Thyroid gland (tissue), 4 donors: ENCODE measurements around the gene CALCR. TPM values are rescaled to one million over a fixed set of nuclear protein-coding genes. Genes with fewer than 3 reads are reported as not detected.
"Not testable (repeated sequence)": the region's sequence is repeated elsewhere in the genome, so short reads cannot be mapped to it uniquely, and the experiment has no call there.

Experiments
- DNase-seq, 2 donors: peaks; one replicate each; pipeline ENCODE4 v3.0.0-alpha.2; 2019
- H3K27ac ChIP-seq, 3 donors: fragments of 200-600 bp; sonication (generic); 1 replicate in 2 of 3; 2 replicates in 1 of 3; pipeline ENCODE4 v1.5.1; 2016 to 2019; ENCODE audit warnings: mild to moderate bottlenecking in 1 of 3, moderate library complexity in 1 of 3
- H3K27me3 ChIP-seq: fragments of 200-600 bp; sonication (generic); one replicate; pipeline ENCODE4 v1.5.1; 2019
- H3K36me3 ChIP-seq, 2 donors: fragments of 200-600 bp; sonication (generic); one replicate each; pipeline ENCODE4 v1.5.1; 2016 to 2019
- H3K4me1 ChIP-seq, 2 donors: fragments of 200-600 bp; sonication (generic); one replicate each; pipeline ENCODE4 v1.5.1; 2017 to 2019
- H3K4me3 ChIP-seq, 3 donors: fragments of 200-600 bp; sonication (generic); replicated peaks in 1 of 3; 1 replicate in 2 of 3; 2 replicates in 1 of 3; pipeline ENCODE4 v1.5.1; 2016; ENCODE audit warnings: mild to moderate bottlenecking in 1 of 3
- H3K9me3 ChIP-seq: fragments of 200-600 bp; sonication (generic); one replicate; pipeline ENCODE4 v1.5.1; 2017
- CTCF ChIP-seq, 6 experiments: fragments of 200-600 bp in 3 of 6; fragments of 450-650 bp in 3 of 6; sonication (generic) in 3 of 6; IDR thresholded peaks; one replicate each; pipeline ENCODE4 v1.5.1; 2016 to 2019; ENCODE audit warnings: antibody characterized with exemption in 6 of 6, mild to moderate bottlenecking in 2 of 6, inconsistent platforms in 1 of 6, moderate library complexity in 1 of 6
- POLR2A ChIP-seq, 2 donors: fragments of 450-650 bp; IDR thresholded peaks; one replicate each; pipeline ENCODE4 v1.6.1; 2017; ENCODE audit warnings: antibody characterized with exemption in 2 of 2, mild to moderate bottlenecking in 2 of 2, moderate library complexity in 1 of 2
- WGBS, 2 donors: methylation state at CpG; one replicate each; pipeline ENCODE4 v1.1.5; 2017; 5-methylcytosine and 5-hydroxymethylcytosine counted together
- intact Hi-C: fragments of 100-400 bp; cut with DNase I; formaldehyde crosslinking; loops from one replicate; pipeline ENCODE4 v1.15.1; 2023
- total RNA-seq, 4 donors: library from RNA; depleted of rRNA; stranded (reverse); fragments of >200 nt; gene quantifications; one replicate each; pipeline ENCODE4 v1.2.3, GENCODE V29; 2016

Gene CALCR
- total RNA-seq, 4 donors from 2014 or later: 0.11 TPM; not detected in 3

GRCh38 chr7:93515144-93515543, 59.4 kb downstream of the CALCR start:
- H3K27ac ChIP-seq: no peak overlapping the region
- WGBS, 2 donors: 66 to 76% methylated on average over 1 of the region's 1 CpG
- no peaks in the 10 kb centered on the region for H3K27me3 ChIP-seq
- no peaks in the 10 kb centered on the region for H3K36me3 ChIP-seq
- H3K4me3 ChIP-seq: no peak overlapping the region
- TF ChIP-seq CTCF (IDR thresholded peaks at IDR 0.05) (no peak), POLR2A (IDR thresholded peaks at IDR 0.05) (no peak)
- no peak for DNase-seq
- no peaks in the 10 kb centered on the region for H3K9me3 ChIP-seq
- no peaks in the 10 kb centered on the region for H3K4me1 ChIP-seq
- intact Hi-C loops: no loop called here

DNA sequence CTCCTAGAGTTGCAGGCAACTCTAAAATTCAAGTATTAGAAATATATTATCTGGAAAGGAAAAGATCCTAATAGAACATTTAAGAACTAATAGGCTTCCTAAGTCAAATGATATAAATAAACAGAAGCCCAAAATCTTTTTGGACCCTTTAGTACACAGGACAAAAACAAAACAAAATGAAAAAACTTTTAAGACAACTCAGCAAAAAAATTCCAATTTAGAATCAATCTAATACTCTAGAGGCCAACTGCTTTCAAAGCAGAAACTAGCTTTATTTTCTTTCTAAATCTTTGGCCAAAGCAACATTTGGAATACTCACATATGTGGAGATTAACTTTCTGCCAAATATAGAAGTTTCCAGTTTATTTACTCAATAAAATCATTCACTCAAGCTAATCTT, 65.2 kb downstream of the CALCR start:
- no peaks in the 10 kb centered on the region for H3K9me3 ChIP-seq
- intact Hi-C loops: no loop called here
- TF ChIP-seq CTCF (IDR thresholded peaks at IDR 0.05) (no peak), POLR2A (IDR thresholded peaks at IDR 0.05) (no peak)
- H3K4me1 ChIP-seq: no peaks in the 10 kb centered on the region
- no peaks in the 10 kb centered on the region for H3K36me3 ChIP-seq
- no peak overlapping the region for H3K27ac ChIP-seq
- H3K27me3 ChIP-seq: no peaks in the 10 kb centered on the region
- no peak for DNase-seq
- no peak overlapping the region for H3K4me3 ChIP-seq

GRCh38 chr7:93503088-93503487, 71.4 kb downstream of the CALCR start:
- 67 to 75% methylated on average over 3 of the region's 3 CpGs for WGBS, 2 donors
- no peaks in the 10 kb centered on the region for H3K9me3 ChIP-seq
- no peak overlapping the region for H3K27ac ChIP-seq
- H3K27me3 ChIP-seq: no peaks in the 10 kb centered on the region
- H3K4me3 ChIP-seq: no peak overlapping the region
- no peaks in the 10 kb centered on the region for H3K36me3 ChIP-seq
- intact Hi-C loops: no loop called here
- no peaks in the 10 kb centered on the region for H3K4me1 ChIP-seq
- no peak for DNase-seq
- TF ChIP-seq CTCF (IDR thresholded peaks at IDR 0.05) (no peak), POLR2A (IDR thresholded peaks at IDR 0.05) (no peak)

- intact Hi-C loops, H3K4me3 ChIP-seq, H3K27me3 ChIP-seq, H3K4me1 ChIP-seq, H3K27ac ChIP-seq, H3K9me3 ChIP-seq, DNase-seq, H3K36me3 ChIP-seq: not testable (repeated sequence)
- WGBS, 2 donors: 92 to 93% methylated on average over 3 of the region's 3 CpGs
Measured at GRCh38 chr7:93491860-93492259, 82.7 kb downstream of the CALCR start.

GRCh38 chr7:93476491-93477344, 97.8 kb downstream of the CALCR start:
- DNase-seq: no peak
- no peak overlapping the region for H3K4me3 ChIP-seq
- H3K27ac ChIP-seq: no peak overlapping the region
- intact Hi-C loops: no loop called here
- H3K4me1 ChIP-seq: no peaks in the 10 kb centered on the region
- H3K36me3 ChIP-seq: no peaks in the 10 kb centered on the region
- no peak for TF ChIP-seq POLR2A (IDR thresholded peaks at IDR 0.05)
- no peak for TF ChIP-seq CTCF (IDR thresholded peaks at IDR 0.05)
- 58 to 65% methylated on average over 2 of the region's 2 CpGs for WGBS, 2 donors
- no peaks in the 10 kb centered on the region for H3K27me3 ChIP-seq
- H3K9me3 ChIP-seq: no peaks in the 10 kb centered on the region
